Measurements from ENCODE around the gene MGAT4A. TPM values are rescaled to one million over a fixed set of nuclear protein-coding genes. Genes with fewer than 3 reads are reported as not detected.

MGAT4A gene
- total RNA-seq, 1 donor from 2014 or later: 20.6 TPM

- no peak for DNase-seq (ENCODE audit: extremely low spot score in 2 of 2)
- Histone ChIP-seq H3K4me3 (no peak overlapping the region), H3K4me1 (peaks cover 3% of the 10 kb centered on the region), H3K27me3 (no peaks in the 10 kb centered on the region), H3K9me3 (no peaks in the 10 kb centered on the region), H3K36me3 (no peaks in the 10 kb centered on the region), H3K27ac (no peak overlapping the region)
- TF ChIP-seq POLR2AphosphoS5 (IDR thresholded peaks at IDR 0.05; ENCODE audit: insufficient read depth in 1 of 2, low read depth in 1 of 2) (no peak), CTCF (IDR thresholded peaks at IDR 0.05) (no peak), POLR2A (IDR thresholded peaks at IDR 0.05) (no peak)
- intact Hi-C loops (cut with DNase I): no loop called here
Observed at GRCh38 chr2:98746426-98746825, 15.5 kb upstream of the MGAT4A start.

- no peak overlapping the region for H3K27ac ChIP-seq
- no peaks in the 10 kb centered on the region for H3K27me3 ChIP-seq
- no peak for TF ChIP-seq CTCF (IDR thresholded peaks at IDR 0.05)
- TF ChIP-seq POLR2AphosphoS5 (IDR thresholded peaks at IDR 0.05; ENCODE audit: insufficient read depth in 1 of 2, low read depth in 1 of 2): no peak
- H3K9me3 ChIP-seq: no peaks in the 10 kb centered on the region
- peaks cover 3% of the 10 kb centered on the region for H3K4me1 ChIP-seq
- no peaks in the 10 kb centered on the region for H3K36me3 ChIP-seq
- DNase-seq (ENCODE audit: extremely low spot score in 2 of 2): no peak
- H3K4me3 ChIP-seq: no peak overlapping the region
- intact Hi-C loops (cut with DNase I): no loop called here
Observed at GRCh38 chr2:98744595-98744994, 13.7 kb upstream of the MGAT4A start.

- Histone ChIP-seq H3K4me3 (no peak overlapping the region), H3K36me3 (no peaks in the 10 kb centered on the region), H3K27me3 (no peaks in the 10 kb centered on the region), H3K27ac (no peak overlapping the region), H3K9me3 (no peaks in the 10 kb centered on the region), H3K4me1 (peaks cover 3% of the 10 kb centered on the region)
- intact Hi-C loops (cut with DNase I): no loop called here
- no peak for DNase-seq (ENCODE audit: extremely low spot score in 2 of 2)
- TF ChIP-seq CTCF (IDR thresholded peaks at IDR 0.05): no peak
- no peak for TF ChIP-seq POLR2A (IDR thresholded peaks at IDR 0.05)
- TF ChIP-seq POLR2AphosphoS5 (IDR thresholded peaks at IDR 0.05; ENCODE audit: insufficient read depth in 1 of 2, low read depth in 1 of 2): no peak
Observed at GRCh38 chr2:98743835-98744234, 12.9 kb upstream of the MGAT4A start.

GRCh38 chr2:98739020-98739419 is 8.1 kb upstream of the MGAT4A start:
- H3K9me3 ChIP-seq: no peaks in the 10 kb centered on the region
- H3K36me3 ChIP-seq: no peaks in the 10 kb centered on the region
- no peak for DNase-seq (ENCODE audit: extremely low spot score in 2 of 2)
- H3K27me3 ChIP-seq: no peaks in the 10 kb centered on the region
- intact Hi-C loops (cut with DNase I): no loop called here
- H3K27ac ChIP-seq: no peak overlapping the region
- H3K4me1 ChIP-seq: peaks cover 3% of the 10 kb centered on the region
- no peak for TF ChIP-seq POLR2AphosphoS5 (IDR thresholded peaks at IDR 0.05; ENCODE audit: insufficient read depth in 1 of 2, low read depth in 1 of 2)
- no peak for TF ChIP-seq POLR2A (IDR thresholded peaks at IDR 0.05)
- TF ChIP-seq CTCF (IDR thresholded peaks at IDR 0.05): no peak
- H3K4me3 ChIP-seq: no peak overlapping the region

- no peaks in the 10 kb centered on the region for H3K9me3 ChIP-seq
- H3K4me1 ChIP-seq: no peaks in the 10 kb centered on the region
- no peak for DNase-seq (ENCODE audit: extremely low spot score in 2 of 2)
- intact Hi-C loops (cut with DNase I): no loop called here
- TF ChIP-seq POLR2AphosphoS5 (IDR thresholded peaks at IDR 0.05; ENCODE audit: insufficient read depth in 1 of 2, low read depth in 1 of 2) (no peak), POLR2A (IDR thresholded peaks at IDR 0.05) (no peak), CTCF (IDR thresholded peaks at IDR 0.05) (no peak)
- H3K4me3 ChIP-seq: no peak overlapping the region
- no peaks in the 10 kb centered on the region for H3K27me3 ChIP-seq
- H3K27ac ChIP-seq: no peak overlapping the region
- no peaks in the 10 kb centered on the region for H3K36me3 ChIP-seq
Observed at GRCh38 chr2:98738304-98738703, 7.4 kb upstream of the MGAT4A start.

Measured in vagina (tissue), 2 donors.